ENCODE data around the gene CBFA2T3. TPM values are rescaled to one million over a fixed set of nuclear protein-coding genes. Genes with fewer than 3 reads are reported as not detected.

The CBFA2T3 gene
- total and polyA plus RNA-seq, 2 of the 8 experiments (the other 6 are each of a cell fraction or from before 2014, with no cell fraction given): 0.51 to 1.3 TPM

DNA sequence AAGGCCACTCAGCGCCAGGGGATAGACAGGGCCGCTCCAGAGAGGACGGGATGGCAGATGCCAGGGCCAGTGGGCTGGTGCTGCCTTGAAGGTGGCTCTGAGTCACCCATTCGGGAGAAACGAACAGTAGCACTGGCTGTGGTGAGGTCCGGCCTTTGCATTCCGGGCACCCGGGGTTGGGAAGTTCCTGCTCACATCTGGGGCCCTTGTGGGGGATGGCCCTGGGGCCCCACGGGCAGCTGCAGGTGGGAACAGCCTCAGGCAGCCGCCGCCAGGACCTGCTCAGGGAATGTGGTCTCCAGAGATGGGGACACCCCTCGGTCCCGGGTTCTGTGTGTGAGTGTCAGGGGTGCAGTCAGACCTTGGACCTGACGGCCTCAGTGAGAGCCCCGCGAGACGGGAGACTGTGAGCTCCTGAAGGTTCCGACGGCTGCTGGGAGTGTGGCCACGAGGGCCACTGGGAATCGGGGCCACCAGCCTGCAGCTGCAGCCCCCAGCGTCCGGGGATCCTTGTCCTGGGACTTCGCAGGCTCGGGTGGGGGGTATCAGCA, 1.4 kb downstream of the CBFA2T3 start:
- Histone ChIP-seq H3K27ac (ENCODE audit: low read depth, low read length) (no peak overlapping the region), H4K91ac (replicated peaks; ENCODE audit: insufficient read length, low read length) (no peak overlapping the region), H3K23ac (ENCODE audit: insufficient read length) (no peak overlapping the region), H4K5ac (ENCODE audit: insufficient read length, low read depth, low read length) (no peak overlapping the region), H2AK5ac (ENCODE audit: low read depth, low read length) (no peak overlapping the region), H3K9ac (replicated peaks in 1 of 4; ENCODE audit: extremely low read depth in 1 of 4, low read depth in 3 of 4, low read length in 3 of 4) (no peak overlapping the region), H3K9me3 (ENCODE audit: insufficient read depth in 2 of 2, low read depth in 1 of 2, low read length in 1 of 2) (no peaks in the 10 kb centered on the region), H3K27me3 (replicated peaks in 1 of 4; ENCODE audit: control insufficient read depth in 3 of 4, extremely low read depth in 1 of 4, insufficient read depth in 3 of 4, low read length in 3 of 4) (no peaks in the 10 kb centered on the region), H3K56ac (replicated peaks; ENCODE audit: insufficient read length, low read depth, low read length) (no peak overlapping the region), H2BK12ac (ENCODE audit: low read depth, low read length) (no peak overlapping the region), H3K4ac (replicated peaks; ENCODE audit: insufficient read length, low read depth, low read length) (no peak overlapping the region), H3K36me3 (ENCODE audit: control insufficient read depth in 2 of 4, insufficient read depth in 4 of 4, low read length in 3 of 4) (no peaks in the 10 kb centered on the region), H3K79me1 (ENCODE audit: low read depth, low read length) (no peaks in the 10 kb centered on the region), H3K4me2 (ENCODE audit: insufficient read depth in 1 of 2, low read depth in 2 of 2, low read length in 2 of 2) (no peak overlapping the region), H3K14ac (ENCODE audit: insufficient read length) (no peak overlapping the region), H2BK15ac (ENCODE audit: low read length) (no peak overlapping the region), H4K8ac (ENCODE audit: extremely low read depth, insufficient read depth, low read length) (no peak overlapping the region; the same call in 1 of the 2 replicates), H3K23me2 (ENCODE audit: low read depth, low read length) (peaks cover 11% of the 10 kb centered on the region; the same call in 1 of the 2 replicates), H3K79me2 (ENCODE audit: control insufficient read depth in 1 of 2, insufficient read depth in 2 of 2, low read length in 2 of 2) (no peaks in the 10 kb centered on the region), H4K20me1 (replicated peaks in 1 of 2; ENCODE audit: control insufficient read depth in 1 of 2, insufficient read depth in 2 of 2, low read length in 2 of 2) (peaks cover 0 to 1% of the 10 kb centered on the region in 2 experiments), H2BK20ac (ENCODE audit: low read length) (no peak overlapping the region), H2BK120ac (replicated peaks; ENCODE audit: low read depth, low read length) (no peak overlapping the region), H3K4me1 (replicated peaks in 1 of 4; ENCODE audit: control insufficient read depth in 3 of 4, insufficient read depth in 4 of 4, low read length in 3 of 4) (no peaks in the 10 kb centered on the region; a peak in 1 of 7 replicates), H2AFZ (ENCODE audit: low read length) (no peak overlapping the region), H2BK5ac (ENCODE audit: low read depth, low read length) (no peak overlapping the region), H3K18ac (ENCODE audit: extremely low read depth, low read length) (no peak overlapping the region), H3K4me3 (ENCODE audit: extremely low read depth in 1 of 4, insufficient read depth in 2 of 4, low read depth in 3 of 4, low read length in 4 of 4) (no peak overlapping the region)
- WGBS, 2 experiments (ENCODE audit: extremely low coverage in 1 of 2, insufficient coverage in 1 of 2, insufficient read length in 1 of 2, insufficient replicate concordance in 2 of 2, low coverage in 1 of 2, low lambda C conversion rate in 2 of 2, missing lambda C conversion rate in 1 of 2): 87% methylated on average over 25 of the region's 25 CpGs; no CpG with 5 or more reads in 1 of the 2 experiments
- CTCF ChIA-PET (ENCODE audit: partially characterized antibody): interaction anchor here (0.8 to 1.1 kb wide), 2 partner anchors 9 to 28 kb away, joined by 3 read pairs; no protein-coding TSS in a partner anchor
- no peak for FAIRE-seq
- no peak for DNase-seq (ENCODE audit: low read depth in 1 of 2, low spot score in 2 of 2)
- POLR2A ChIA-PET (ENCODE audit: partially characterized antibody): interaction anchor here (0.6 kb wide), 1 partner anchor 13 kb away, joined by 3 read pairs; no protein-coding TSS in a partner anchor
- TF ChIP-seq EP300 (IDR thresholded peaks at IDR 0.05; ENCODE audit: borderline replicate concordance in 1 of 2, low read depth in 2 of 2, low read length in 2 of 2): no peak
- no peak for TF ChIP-seq CBX8 (IDR thresholded peaks at IDR 0.05; ENCODE audit: borderline replicate concordance, low read depth, low read length)
- no peak for TF ChIP-seq E2F6 (IDR thresholded peaks at IDR 0.05)
- no peak for TF ChIP-seq FOSL1 (IDR thresholded peaks at IDR 0.05; ENCODE audit: insufficient read depth, low read depth, low read length)
- TF ChIP-seq TAF1 (IDR thresholded peaks at IDR 0.05; ENCODE audit: low read depth, low read length): no peak
- TF ChIP-seq, protein P1, sequence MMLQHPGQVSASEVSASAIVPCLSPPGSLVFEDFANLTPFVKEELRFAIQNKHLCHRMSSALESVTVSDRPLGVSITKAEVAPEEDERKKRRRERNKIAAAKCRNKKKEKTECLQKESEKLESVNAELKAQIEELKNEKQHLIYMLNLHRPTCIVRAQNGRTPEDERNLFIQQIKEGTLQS (IDR thresholded peaks at IDR 0.05; ENCODE audit: insufficient read depth, low read depth, low read length): no peak
- no peak for TF ChIP-seq JUND (IDR thresholded peaks at IDR 0.05; ENCODE audit: low read length)
- no peak for TF ChIP-seq RNF2 (IDR thresholded peaks at IDR 0.05; ENCODE audit: borderline replicate concordance, low read depth, low read length, missing control alignments, poor library complexity, severe bottlenecking)
- TF ChIP-seq JUN (IDR thresholded peaks at IDR 0.05; ENCODE audit: low read depth, low read length): no peak
- no peak for TF ChIP-seq POLR2A (IDR thresholded peaks at IDR 0.05; ENCODE audit: control extremely low read depth in 1 of 2, low read depth in 2 of 2, low read length in 2 of 2)
- TF ChIP-seq KDM1A (IDR thresholded peaks at IDR 0.05; ENCODE audit: borderline replicate concordance, low read length): no peak
- no peak for TF ChIP-seq SRF (IDR thresholded peaks at IDR 0.05; ENCODE audit: low read depth, low read length)
